Mesendoderm (in vitro differentiated cells): ENCODE results near the gene PIP5K1B.

Experiments
- DNase-seq: peaks from one replicate; pipeline ENCODE4 v3.0.0; 2013
- H2AK5ac ChIP-seq: 2 replicates; pipeline ENCODE4 v1.6.1; 2013; ENCODE audit warnings: low read length, inconsistent platforms
- H2BK120ac ChIP-seq: 2 replicates; pipeline ENCODE4 v1.6.1; 2013; ENCODE audit warnings: low read depth, mild to moderate bottlenecking, low read length, moderate library complexity, mixed read lengths
- H2BK15ac ChIP-seq: replicated peaks from 2 replicates; pipeline ENCODE4 v1.6.1; 2013; ENCODE audit warnings: low read depth, mild to moderate bottlenecking, moderate library complexity
- H2BK5ac ChIP-seq: 2 replicates; pipeline ENCODE4 v1.6.1; 2013; ENCODE audit warnings: low read length, inconsistent platforms
- H3K18ac ChIP-seq: 2 replicates; pipeline ENCODE4 v1.6.1; 2013; ENCODE audit warnings: mild to moderate bottlenecking, low read length, mixed read lengths
- H3K23ac ChIP-seq: one replicate; pipeline ENCODE4 v1.6.1; 2013; ENCODE audit warnings: low read length
- H3K27ac ChIP-seq: 2 replicates; pipeline ENCODE4 v1.5.1; 2013; ENCODE audit warnings: low read depth, mild to moderate bottlenecking, inconsistent platforms, low read length, moderate library complexity
- H3K27me3 ChIP-seq: 2 replicates; pipeline ENCODE4 v1.6.1; 2013; ENCODE audit warnings: low read length, control low read depth, mild to moderate bottlenecking, inconsistent platforms; ENCODE audit not compliant: insufficient read depth, poor library complexity
- H3K36me3 ChIP-seq: 2 replicates; pipeline ENCODE4 v1.6.1; 2013; ENCODE audit warnings: low read length, inconsistent platforms; ENCODE audit not compliant: control insufficient read depth, insufficient read depth
- H3K4ac ChIP-seq: one replicate; pipeline ENCODE4 v1.6.1; 2013; ENCODE audit warnings: low read depth, mild to moderate bottlenecking, low read length, moderate library complexity
- H3K4me1 ChIP-seq: 2 replicates; pipeline ENCODE4 v1.6.1; 2013; ENCODE audit warnings: low read depth, low read length, inconsistent platforms; ENCODE audit not compliant: control insufficient read depth
- H3K4me2 ChIP-seq: 2 replicates; pipeline ENCODE4 v1.6.1; 2013; ENCODE audit warnings: low read length
- H3K4me3 ChIP-seq: 2 replicates; pipeline ENCODE4 v1.5.1; 2013; ENCODE audit warnings: mild to moderate bottlenecking, low read length
- H3K56ac ChIP-seq: one replicate; pipeline ENCODE4 v1.6.1; 2013; ENCODE audit warnings: low read length
- H3K79me1 ChIP-seq: 2 replicates; pipeline ENCODE4 v1.6.1; 2013; ENCODE audit warnings: low read length, inconsistent platforms
- H3K79me2 ChIP-seq: 2 replicates; pipeline ENCODE4 v1.6.1; 2013; ENCODE audit warnings: mild to moderate bottlenecking, low read length; ENCODE audit not compliant: control insufficient read depth, insufficient read depth
- H3K9ac ChIP-seq: 2 replicates; pipeline ENCODE4 v1.6.1; 2013; ENCODE audit warnings: low read length, inconsistent platforms
- H4K5ac ChIP-seq: one replicate; pipeline ENCODE4 v1.6.1; 2013; ENCODE audit warnings: low read length
- H4K8ac ChIP-seq: one replicate; pipeline ENCODE4 v1.6.1; 2013; ENCODE audit warnings: low read depth, mild to moderate bottlenecking, control low read depth, low read length, moderate library complexity
- WGBS: extraction: QIAGEN DNeasy Blood & Tissue Kit; methylation state at CpG from one replicate; pipeline ENCODE4 v1.1.7; 2013; ENCODE audit warnings: low lambda C conversion rate, missing lambda C conversion rate; ENCODE audit not compliant: insufficient coverage; ENCODE audit errors: extremely low coverage; 5-methylcytosine and 5-hydroxymethylcytosine counted together

The PIP5K1B gene

GRCh38 chr9:68678430-68678829, 26.6 kb upstream of the PIP5K1B start:
- H3K56ac ChIP-seq = no peak overlapping the region
- H3K4ac ChIP-seq = no peak overlapping the region
- no peaks in the 10 kb centered on the region for H3K27me3 ChIP-seq
- no CpG with 5 or more reads among the region's 5 CpGs for WGBS
- H2BK5ac ChIP-seq = no peak overlapping the region
- no peaks in the 10 kb centered on the region for H3K79me2 ChIP-seq
- no peak overlapping the region for H4K8ac ChIP-seq
- H2BK120ac ChIP-seq = no peak overlapping the region
- H2BK15ac ChIP-seq = no peak overlapping the region
- no peaks in the 10 kb centered on the region for H3K36me3 ChIP-seq
- DNase-seq = peak; percentile 60
- H3K4me3 ChIP-seq = no peak overlapping the region
- no peak overlapping the region for H3K23ac ChIP-seq
- no peaks in the 10 kb centered on the region for H3K4me1 ChIP-seq
- no peak overlapping the region for H2AK5ac ChIP-seq
- H3K4me2 ChIP-seq = no peak overlapping the region
- H3K79me1 ChIP-seq = no peaks in the 10 kb centered on the region
- no peak overlapping the region for H3K9ac ChIP-seq
- H3K18ac ChIP-seq = no peak overlapping the region
- no peak overlapping the region for H4K5ac ChIP-seq
- H3K27ac ChIP-seq = no peak overlapping the region

GRCh38 chr9:68683433-68683832, 21.6 kb upstream of the PIP5K1B start:
- WGBS = no CpG with 5 or more reads among the region's 2 CpGs
- Histone ChIP-seq H3K18ac (no peak overlapping the region), H3K27me3 (no peaks in the 10 kb centered on the region), H4K8ac (no peak overlapping the region), H3K9ac (no peak overlapping the region), H2AK5ac (no peak overlapping the region), H3K79me1 (no peaks in the 10 kb centered on the region), H3K27ac (no peak overlapping the region), H4K5ac (no peak overlapping the region), H3K36me3 (no peaks in the 10 kb centered on the region), H3K23ac (no peak overlapping the region), H3K79me2 (no peaks in the 10 kb centered on the region), H3K4me2 (no peak overlapping the region), H3K56ac (no peak overlapping the region), H3K4me3 (no peak overlapping the region), H2BK5ac (no peak overlapping the region), H3K4me1 (no peaks in the 10 kb centered on the region), H2BK15ac (no peak overlapping the region), H2BK120ac (no peak overlapping the region), H3K4ac (no peak overlapping the region)
- DNase-seq = no peak

- no peak overlapping the region for H2AK5ac ChIP-seq
- H3K9ac ChIP-seq = no peak overlapping the region
- no peak overlapping the region for H3K4ac ChIP-seq
- no peaks in the 10 kb centered on the region for H3K27me3 ChIP-seq
- H3K4me2 ChIP-seq = no peak overlapping the region
- no peaks in the 10 kb centered on the region for H3K36me3 ChIP-seq
- WGBS = no CpG with 5 or more reads among the region's 3 CpGs
- no peak overlapping the region for H3K27ac ChIP-seq
- no peak overlapping the region for H4K5ac ChIP-seq
- no peak overlapping the region for H4K8ac ChIP-seq
- no peak overlapping the region for H2BK15ac ChIP-seq
- no peaks in the 10 kb centered on the region for H3K79me1 ChIP-seq
- no peak for DNase-seq
- no peak overlapping the region for H2BK120ac ChIP-seq
- H3K4me1 ChIP-seq = no peaks in the 10 kb centered on the region
- no peak overlapping the region for H2BK5ac ChIP-seq
- H3K4me3 ChIP-seq = no peak overlapping the region
- H3K18ac ChIP-seq = no peak overlapping the region
- no peak overlapping the region for H3K23ac ChIP-seq
- H3K79me2 ChIP-seq = no peaks in the 10 kb centered on the region
- no peak overlapping the region for H3K56ac ChIP-seq
Measured at GRCh38 chr9:68685213-68685612, 19.8 kb upstream of the PIP5K1B start.

DNA sequence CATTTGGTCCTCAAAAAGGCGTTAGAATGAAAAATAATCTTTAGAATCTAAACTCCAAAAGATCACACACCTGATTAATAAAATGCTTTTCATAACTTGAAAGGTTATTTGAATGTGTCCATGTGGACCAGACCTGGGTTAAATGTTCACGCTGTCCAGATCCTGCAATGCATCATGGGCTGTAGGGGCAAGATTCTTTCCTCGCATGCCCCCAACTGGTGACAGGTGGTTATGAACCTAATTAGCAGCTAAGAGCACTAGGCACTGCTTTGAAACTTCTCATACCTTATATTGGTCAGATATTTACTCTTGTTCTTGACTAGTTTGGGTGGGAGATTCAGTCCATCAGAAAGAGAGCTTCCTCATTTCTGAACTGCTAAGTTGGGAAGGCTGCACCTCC, 19.3 kb upstream of the PIP5K1B start:
- Histone ChIP-seq H3K4me3 (no peak overlapping the region), H3K18ac (no peak overlapping the region), H3K27ac (no peak overlapping the region), H2BK15ac (no peak overlapping the region), H3K23ac (no peak overlapping the region), H2BK5ac (no peak overlapping the region), H3K79me2 (no peaks in the 10 kb centered on the region), H2AK5ac (no peak overlapping the region), H4K5ac (no peak overlapping the region), H3K27me3 (no peaks in the 10 kb centered on the region), H3K79me1 (no peaks in the 10 kb centered on the region), H3K4me2 (no peak overlapping the region), H3K4me1 (no peaks in the 10 kb centered on the region), H3K4ac (no peak overlapping the region), H2BK120ac (no peak overlapping the region), H3K36me3 (no peaks in the 10 kb centered on the region), H3K56ac (no peak overlapping the region), H4K8ac (no peak overlapping the region), H3K9ac (no peak overlapping the region)
- DNase-seq = peak; percentile 50
- WGBS = no CpG with 5 or more reads among the region's 3 CpGs

- no peaks in the 10 kb centered on the region for H3K27me3 ChIP-seq
- H3K27ac ChIP-seq = no peak overlapping the region
- H3K4me1 ChIP-seq = no peaks in the 10 kb centered on the region
- peak; percentile 57 for DNase-seq
- H3K9ac ChIP-seq = no peak overlapping the region
- H3K36me3 ChIP-seq = no peaks in the 10 kb centered on the region
- no peak overlapping the region for H4K8ac ChIP-seq
- no peak overlapping the region for H2BK5ac ChIP-seq
- WGBS = no CpG with 5 or more reads among the region's 6 CpGs
- no peak overlapping the region for H2BK15ac ChIP-seq
- H4K5ac ChIP-seq = no peak overlapping the region
- H3K56ac ChIP-seq = no peak overlapping the region
- no peak overlapping the region for H2BK120ac ChIP-seq
- no peak overlapping the region for H3K4ac ChIP-seq
- H3K4me2 ChIP-seq = no peak overlapping the region
- H2AK5ac ChIP-seq = no peak overlapping the region
- H3K4me3 ChIP-seq = no peak overlapping the region
- no peak overlapping the region for H3K23ac ChIP-seq
- H3K79me2 ChIP-seq = no peaks in the 10 kb centered on the region
- no peaks in the 10 kb centered on the region for H3K79me1 ChIP-seq
- H3K18ac ChIP-seq = no peak overlapping the region
Measured at GRCh38 chr9:68690088-68690487, 15.0 kb upstream of the PIP5K1B start.

- no peak overlapping the region for H3K27ac ChIP-seq
- no peak overlapping the region for H3K18ac ChIP-seq
- no peak overlapping the region for H2BK120ac ChIP-seq
- H3K23ac ChIP-seq = no peak overlapping the region
- no peaks in the 10 kb centered on the region for H3K36me3 ChIP-seq
- H2AK5ac ChIP-seq = no peak overlapping the region
- no peak overlapping the region for H2BK5ac ChIP-seq
- no peaks in the 10 kb centered on the region for H3K79me2 ChIP-seq
- H3K4ac ChIP-seq = no peak overlapping the region
- H4K8ac ChIP-seq = no peak overlapping the region
- H3K4me3 ChIP-seq = no peak overlapping the region
- H3K4me2 ChIP-seq = no peak overlapping the region
- no peaks in the 10 kb centered on the region for H3K4me1 ChIP-seq
- H3K27me3 ChIP-seq = no peaks in the 10 kb centered on the region
- no peak overlapping the region for H3K9ac ChIP-seq
- no peak for DNase-seq
- no peak overlapping the region for H2BK15ac ChIP-seq
- H4K5ac ChIP-seq = no peak overlapping the region
- H3K79me1 ChIP-seq = no peaks in the 10 kb centered on the region
- WGBS = no CpG with 5 or more reads among the region's 8 CpGs
- no peak overlapping the region for H3K56ac ChIP-seq
Measured at GRCh38 chr9:68692519-68692918, 12.5 kb upstream of the PIP5K1B start.
